ENCODE measurements around the gene ALDH18A1. TPM values are rescaled to one million over a fixed set of nuclear protein-coding genes. Genes with fewer than 3 reads are reported as not detected.
"Not testable (repeated sequence)": the region's sequence is repeated elsewhere in the genome, so short reads cannot be mapped to it uniquely, and the experiment has no call there.

ALDH18A1 gene
- total and polyA plus RNA-seq, 12 donors: 5.9 to 19.5 (median 12.9) TPM

- intact Hi-C loops (cut with DNase I): loop anchor here in 1 of 10 donors (5.0 kb wide), 1 partner anchor 174 kb away; no protein-coding TSS in a partner anchor
- no peaks in the 10 kb centered on the region for H3K27me3 ChIP-seq
- ATAC-seq (no peak), DNase-seq (no peak)
- no peak overlapping the region for H3K27ac ChIP-seq
- H3K36me3 ChIP-seq: peaks cover 0 to 90% (median 51%) of the 10 kb centered on the region in 9 donors
- 73 to 84% methylated on average over 2 of the region's 2 CpGs for WGBS, 2 donors
- no peak for TF ChIP-seq CTCF (IDR thresholded peaks at IDR 0.05)
- H3K4me1 ChIP-seq: peaks cover 6 to 26% (median 17%) of the 10 kb centered on the region in 9 donors
- H3K4me3 ChIP-seq: no peak overlapping the region
- H3K9me3 ChIP-seq: no peaks in the 10 kb centered on the region
Measured at GRCh38 chr10:95688648-95689047, 32.1 kb upstream of the ALDH18A1 start.

- no peak for TF ChIP-seq CTCF (IDR thresholded peaks at IDR 0.05)
Measured at GRCh38 chr10:95683966-95684365, 27.5 kb upstream of the ALDH18A1 start.

DNA sequence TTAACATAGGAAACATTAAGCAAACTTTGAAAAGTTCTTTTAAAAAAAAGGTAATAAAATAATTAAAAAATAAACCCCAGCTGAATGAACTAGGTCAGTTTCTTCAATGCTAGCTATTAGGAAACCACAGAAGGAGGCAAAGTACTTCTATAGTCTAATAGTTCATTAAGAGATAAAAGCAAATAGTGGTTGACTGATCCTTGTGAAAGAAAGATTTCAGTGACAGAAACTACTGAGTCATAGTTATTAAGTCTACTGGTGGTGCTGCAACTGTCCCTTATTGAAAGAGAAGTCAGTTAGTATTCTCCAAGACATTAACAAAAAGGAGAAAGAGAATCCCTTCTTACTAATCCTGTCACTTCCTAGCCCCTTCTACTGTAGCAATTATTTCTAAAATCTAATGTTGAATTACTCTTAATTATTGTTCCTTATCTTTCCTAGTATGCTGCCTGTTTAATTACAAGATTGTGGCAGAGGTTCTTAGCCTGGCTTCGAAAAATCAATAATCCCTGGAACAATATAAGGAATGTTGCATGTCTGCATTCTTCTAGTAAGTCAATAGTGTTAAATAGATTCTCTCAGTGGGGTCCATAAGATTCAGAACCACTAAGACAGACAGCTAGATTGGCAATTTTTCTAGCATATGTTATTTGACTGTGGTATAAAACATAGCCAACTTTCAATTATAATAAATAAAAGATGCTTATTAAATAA, 19.0 kb upstream of the ALDH18A1 start:
- intact Hi-C loops (cut with DNase I): no loop called here
- WGBS, 2 donors: 86 to 93% methylated on average over 1 of the region's 1 CpG
- Histone ChIP-seq H3K36me3 (peaks cover 0 to 95% (median 28%) of the 10 kb centered on the region in 9 donors), H3K9me3 (no peaks in the 10 kb centered on the region), H3K4me3 (no peak overlapping the region), H3K27ac (no peak overlapping the region), H3K4me1 (no peaks in the 10 kb centered on the region), H3K27me3 (no peaks in the 10 kb centered on the region)
- ATAC-seq: no peak
- DNase-seq: no peak
- no peak for TF ChIP-seq CTCF (IDR thresholded peaks at IDR 0.05)

More at GRCh38 chr10:95683966-95684365, 27.5 kb upstream of the ALDH18A1 start:
- no peaks in the 10 kb centered on the region for H3K27me3 ChIP-seq
- H3K27ac ChIP-seq: no peak overlapping the region
- intact Hi-C loops (cut with DNase I): no loop called here
- no peaks in the 10 kb centered on the region for H3K9me3 ChIP-seq
- no peaks in the 10 kb centered on the region for H3K4me1 ChIP-seq
- ATAC-seq: no peak
- H3K4me3 ChIP-seq: no peak overlapping the region
- peaks cover 0 to 100% (median 74%) of the 10 kb centered on the region in 9 donors for H3K36me3 ChIP-seq
- DNase-seq: no peak

- Histone ChIP-seq H3K36me3 (peaks cover 0 to 87% (median 21%) of the 10 kb centered on the region in 9 donors), H3K4me3 (no peak overlapping the region), H3K9me3 (no peaks in the 10 kb centered on the region), H3K27me3 (no peaks in the 10 kb centered on the region), H3K4me1 (no peaks in the 10 kb centered on the region), H3K27ac (no peak overlapping the region)
- TF ChIP-seq CTCF (IDR thresholded peaks at IDR 0.05): no peak
- whole genome bisulfite sequencing, 2 donors: 97 to 99% methylated on average over 1 of the region's 1 CpG
- intact Hi-C loops (cut with DNase I): no loop called here
- ATAC-seq (no peak), DNase-seq (no peak)
Measured at GRCh38 chr10:95674643-95675042, 18.1 kb upstream of the ALDH18A1 start.

DNA sequence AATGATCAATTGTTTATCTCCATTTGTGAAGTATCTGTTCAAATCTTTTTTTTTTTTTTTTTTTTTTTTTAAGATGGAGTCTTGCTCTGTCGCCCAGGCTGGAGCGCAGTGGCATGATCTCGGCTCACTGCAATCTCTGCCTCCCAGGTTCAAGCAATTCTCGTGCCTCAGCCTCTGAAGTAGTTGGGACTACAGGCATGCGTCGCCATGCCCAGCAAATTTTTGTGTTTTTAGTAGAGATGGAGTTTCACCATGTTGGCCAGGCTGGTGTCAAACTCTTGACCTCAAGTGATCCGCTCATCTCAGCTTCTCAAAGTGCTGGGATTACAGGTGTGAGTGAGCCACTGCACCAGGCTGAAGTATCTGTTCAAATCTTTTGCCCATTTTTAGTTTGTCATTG, 16.1 kb upstream of the ALDH18A1 start:
- H3K4me1 ChIP-seq; H3K27ac ChIP-seq; DNase-seq; H3K27me3 ChIP-seq; H3K4me3 ChIP-seq; H3K9me3 ChIP-seq; ATAC-seq; intact Hi-C loops (cut with DNase I): not testable (repeated sequence)
- 97 to 98% methylated on average over 6 to 7 of the region's 7 CpGs for WGBS, 2 donors
- peaks cover 0 to 86% (median 5%) of the 10 kb centered on the region in 9 donors for H3K36me3 ChIP-seq
